ENCODE data around the gene CXCR6. TPM values are rescaled to one million over a fixed set of nuclear protein-coding genes. Genes with fewer than 3 reads are reported as not detected.

The CXCR6 gene
- total RNA-seq, 2 donors from 2014 or later, result not detected

GRCh38 chr3:45968149-45968548, 24.9 kb downstream of the CXCR6 start:
- WGBS, 2 experiments (ENCODE audit: insufficient coverage in 1 of 2, insufficient read length in 1 of 2), result 95 to 100% methylated on average over 9 of the region's 9 CpGs
- no peaks in the 10 kb centered on the region for H3K27me3 Mint-ChIP-seq (ENCODE audit: insufficient read depth)
- no peak for TF ChIP-seq CTCF (conservative IDR thresholded peaks at IDR 0.05)
- Histone ChIP-seq H3K4me1 (ENCODE audit: control insufficient read depth, insufficient read depth, low read length) (no peaks in the 10 kb centered on the region), H3K27me3 (ENCODE audit: control insufficient read depth, insufficient read depth, low read length, poor library complexity, severe bottlenecking) (no peaks in the 10 kb centered on the region), H3K36me3 (ENCODE audit: control insufficient read depth, insufficient read depth, low read length) (peaks cover 51% of the 10 kb centered on the region), H3K9ac (ENCODE audit: extremely low read depth, low read length, poor library complexity, severe bottlenecking) (no peak overlapping the region), H3K9me3 (ENCODE audit: control insufficient read depth, low read length) (no peaks in the 10 kb centered on the region), H3K27ac (ENCODE audit: low read depth, low read length) (no peak overlapping the region), H3K4me3 (ENCODE audit: low read length) (no peak overlapping the region)
- no peaks in the 10 kb centered on the region for H3K4me1 Mint-ChIP-seq
- H3K27ac Mint-ChIP-seq, result peak overlapping the region; percentile 81
- no peak for DNase-seq
- peaks cover 59% of the 10 kb centered on the region for H3K36me3 Mint-ChIP-seq (ENCODE audit: low read depth)
- H3K4me3 Mint-ChIP-seq, result no peak overlapping the region
- no peaks in the 10 kb centered on the region for H3K9me3 Mint-ChIP-seq

- no peaks in the 10 kb centered on the region for H3K27me3 Mint-ChIP-seq (ENCODE audit: insufficient read depth)
- no peaks in the 10 kb centered on the region for H3K27me3 ChIP-seq (ENCODE audit: control insufficient read depth, insufficient read depth, low read length, poor library complexity, severe bottlenecking)
- H3K4me1 Mint-ChIP-seq, result no peaks in the 10 kb centered on the region
- H3K4me3 ChIP-seq (ENCODE audit: low read length), result no peak overlapping the region
- 89 to 100% methylated on average over 1 to 2 of the region's 2 CpGs for WGBS, 2 experiments (ENCODE audit: insufficient coverage in 1 of 2, insufficient read length in 1 of 2)
- H3K4me1 ChIP-seq (ENCODE audit: control insufficient read depth, insufficient read depth, low read length), result no peaks in the 10 kb centered on the region
- H3K9ac ChIP-seq (ENCODE audit: extremely low read depth, low read length, poor library complexity, severe bottlenecking), result no peak overlapping the region
- peak overlapping the region; percentile 81 for H3K27ac Mint-ChIP-seq
- H3K36me3 ChIP-seq (ENCODE audit: control insufficient read depth, insufficient read depth, low read length), result peaks cover 49% of the 10 kb centered on the region
- no peaks in the 10 kb centered on the region for H3K9me3 ChIP-seq (ENCODE audit: control insufficient read depth, low read length)
- H3K4me3 Mint-ChIP-seq, result no peak overlapping the region
- H3K36me3 Mint-ChIP-seq (ENCODE audit: low read depth), result peaks cover 58% of the 10 kb centered on the region
- no peak for TF ChIP-seq CTCF (conservative IDR thresholded peaks at IDR 0.05)
- no peak overlapping the region for H3K27ac ChIP-seq (ENCODE audit: low read depth, low read length)
- no peaks in the 10 kb centered on the region for H3K9me3 Mint-ChIP-seq
- no peak for DNase-seq
Measured at GRCh38 chr3:45968706-45969105, 25.4 kb downstream of the CXCR6 start.

GRCh38 chr3:45969116-45969515, 25.9 kb downstream of the CXCR6 start:
- no peak for DNase-seq
- H3K36me3 ChIP-seq (ENCODE audit: control insufficient read depth, insufficient read depth, low read length), result peaks cover 45% of the 10 kb centered on the region
- H3K4me3 ChIP-seq (ENCODE audit: low read length), result no peak overlapping the region
- no peaks in the 10 kb centered on the region for H3K27me3 ChIP-seq (ENCODE audit: control insufficient read depth, insufficient read depth, low read length, poor library complexity, severe bottlenecking)
- TF ChIP-seq CTCF (conservative IDR thresholded peaks at IDR 0.05), result no peak
- no peaks in the 10 kb centered on the region for H3K9me3 Mint-ChIP-seq
- no peaks in the 10 kb centered on the region for H3K27me3 Mint-ChIP-seq (ENCODE audit: insufficient read depth)
- H3K27ac ChIP-seq (ENCODE audit: low read depth, low read length), result no peak overlapping the region
- H3K36me3 Mint-ChIP-seq (ENCODE audit: low read depth), result peaks cover 54% of the 10 kb centered on the region
- H3K4me3 Mint-ChIP-seq, result no peak overlapping the region
- H3K4me1 Mint-ChIP-seq, result no peaks in the 10 kb centered on the region
- no peak overlapping the region for H3K9ac ChIP-seq (ENCODE audit: extremely low read depth, low read length, poor library complexity, severe bottlenecking)
- WGBS, 2 experiments (ENCODE audit: insufficient coverage in 1 of 2, insufficient read length in 1 of 2), result 99 to 100% methylated on average over 1 to 3 of the region's 3 CpGs
- no peak overlapping the region for H3K27ac Mint-ChIP-seq
- H3K9me3 ChIP-seq (ENCODE audit: control insufficient read depth, low read length), result no peaks in the 10 kb centered on the region
- no peaks in the 10 kb centered on the region for H3K4me1 ChIP-seq (ENCODE audit: control insufficient read depth, insufficient read depth, low read length)

Data from endodermal cell (in vitro differentiated cells).